ENCODE results near the gene LIN7C. TPM values are rescaled to one million over a fixed set of nuclear protein-coding genes. Genes with fewer than 3 reads are reported as not detected.

The LIN7C gene
- total and polyA plus RNA-seq, 2 of the 8 experiments (the other 6 are each of a cell fraction or from before 2014, with no cell fraction given): 10.5 to 42.7 TPM

DNA sequence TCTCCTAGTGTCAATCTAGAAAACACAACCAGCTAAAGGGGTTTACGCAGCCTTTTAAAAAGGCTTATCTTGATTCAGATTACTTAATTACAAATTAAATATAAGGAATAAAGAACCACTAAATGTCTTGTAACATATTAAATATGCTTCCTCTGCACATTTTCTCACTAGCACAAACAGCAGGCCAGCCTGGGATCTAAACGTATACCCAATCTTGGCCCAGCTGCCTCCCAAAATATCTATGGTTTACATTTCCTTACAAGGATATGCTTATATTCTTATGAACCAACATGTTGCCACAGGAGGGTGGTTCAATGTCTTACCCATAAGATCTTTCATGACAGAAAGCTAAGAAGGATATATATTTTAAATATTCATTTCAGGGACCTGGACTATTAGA, 41.7 kb downstream of the LIN7C start:
- Histone ChIP-seq H4K91ac (replicated peaks; ENCODE audit: insufficient read length, low read length) (no peak overlapping the region), H2AK5ac (ENCODE audit: low read depth, low read length) (no peak overlapping the region), H3K18ac (ENCODE audit: extremely low read depth, low read length) (no peak overlapping the region), H2BK12ac (ENCODE audit: low read depth, low read length) (no peak overlapping the region), H3K4ac (replicated peaks; ENCODE audit: insufficient read length, low read depth, low read length) (no peak overlapping the region), H2BK20ac (ENCODE audit: low read length) (no peak overlapping the region), H3K36me3 (ENCODE audit: control insufficient read depth in 2 of 4, insufficient read depth in 4 of 4, low read length in 3 of 4) (0 out of 8 replicates have a peak, but pooled peaks cover 0 to 3% (median 0%) of the 10 kb centered on the region in 4 experiments), H2BK120ac (replicated peaks; ENCODE audit: low read depth, low read length) (no peak overlapping the region), H2BK5ac (ENCODE audit: low read depth, low read length) (no peak overlapping the region), H3K56ac (replicated peaks; ENCODE audit: insufficient read length, low read depth, low read length) (no peak overlapping the region), H2BK15ac (ENCODE audit: low read length) (no peak overlapping the region), H4K8ac (ENCODE audit: extremely low read depth, insufficient read depth, low read length) (no peak overlapping the region), H3K4me3 (ENCODE audit: extremely low read depth in 1 of 4, insufficient read depth in 2 of 4, low read depth in 3 of 4, low read length in 4 of 4) (no peak overlapping the region), H3K27ac (ENCODE audit: low read depth, low read length) (no peak overlapping the region), H4K20me1 (replicated peaks in 1 of 2; ENCODE audit: control insufficient read depth in 1 of 2, insufficient read depth in 2 of 2, low read length in 2 of 2) (peaks cover 7 to 15% of the 10 kb centered on the region in 2 experiments), H2AFZ (ENCODE audit: low read length) (no peak overlapping the region), H3K23me2 (ENCODE audit: low read depth, low read length) (no peaks in the 10 kb centered on the region), H3K23ac (ENCODE audit: insufficient read length) (no peak overlapping the region), H3K9me3 (ENCODE audit: insufficient read depth in 2 of 2, low read depth in 1 of 2, low read length in 1 of 2) (no peaks in the 10 kb centered on the region), H3K14ac (ENCODE audit: insufficient read length) (no peak overlapping the region), H4K5ac (ENCODE audit: insufficient read length, low read depth, low read length) (no peak overlapping the region), H3K27me3 (replicated peaks in 1 of 4; ENCODE audit: control insufficient read depth in 3 of 4, extremely low read depth in 1 of 4, insufficient read depth in 3 of 4, low read length in 3 of 4) (no peaks in the 10 kb centered on the region), H3K79me2 (ENCODE audit: control insufficient read depth in 1 of 2, insufficient read depth in 2 of 2, low read length in 2 of 2) (peaks cover 71 to 100% of the 10 kb centered on the region in 2 experiments), H3K4me2 (ENCODE audit: insufficient read depth in 1 of 2, low read depth in 2 of 2, low read length in 2 of 2) (no peak overlapping the region), H3K4me1 (replicated peaks in 1 of 4; ENCODE audit: control insufficient read depth in 3 of 4, insufficient read depth in 4 of 4, low read length in 3 of 4) (peaks cover 0 to 32% (median 17%) of the 10 kb centered on the region in 4 experiments; a peak in 6 of 7 replicates), H3K9ac (replicated peaks in 1 of 4; ENCODE audit: extremely low read depth in 1 of 4, low read depth in 3 of 4, low read length in 3 of 4) (no peak overlapping the region), H3K79me1 (ENCODE audit: low read depth, low read length) (peaks cover 7% of the 10 kb centered on the region; the same call in 1 of the 2 replicates)
- DNase-seq (ENCODE audit: low read depth in 1 of 2, low spot score in 2 of 2) (no peak), FAIRE-seq (no peak)
- WGBS, 2 experiments (ENCODE audit: extremely low coverage in 1 of 2, insufficient coverage in 1 of 2, insufficient read length in 1 of 2, insufficient replicate concordance in 2 of 2, low coverage in 1 of 2, low lambda C conversion rate in 2 of 2, missing lambda C conversion rate in 1 of 2): 85% methylated on average over 2 of the region's 2 CpGs; no CpG with 5 or more reads in 1 of the 2 experiments
- POLR2A ChIA-PET (ENCODE audit: partially characterized antibody): interaction anchor here (1.1 to 1.9 kb wide), 5 partner anchors 8 to 20 kb away, joined by 4 to 10 read pairs (median 4); partner anchors contain the start of gene LGR4
- CTCF ChIA-PET (ENCODE audit: partially characterized antibody): interaction anchor here (0.7 to 1.8 kb wide), 5 partner anchors 15 to 342 kb away, joined by 3 to 5 read pairs (median 3); no protein-coding TSS in a partner anchor
- TF ChIP-seq SRF (IDR thresholded peaks at IDR 0.05; ENCODE audit: low read depth, low read length): no peak
- TF ChIP-seq RBBP5 (IDR thresholded peaks at IDR 0.05; ENCODE audit: borderline replicate concordance, low read depth, low read length): no peak
- TF ChIP-seq CBX8 (IDR thresholded peaks at IDR 0.05; ENCODE audit: borderline replicate concordance, low read depth, low read length): no peak
- TF ChIP-seq HDAC2 (IDR thresholded peaks at IDR 0.05; ENCODE audit: borderline replicate concordance in 1 of 2, low read depth in 2 of 2, low read length in 2 of 2): no peak
- no peak for TF ChIP-seq RNF2 (IDR thresholded peaks at IDR 0.05; ENCODE audit: borderline replicate concordance, low read depth, low read length, missing control alignments, poor library complexity, severe bottlenecking)
- no peak for TF ChIP-seq MAFK (IDR thresholded peaks at IDR 0.05; ENCODE audit: low read depth, low read length)
- TF ChIP-seq POLR2A (IDR thresholded peaks at IDR 0.05; ENCODE audit: control extremely low read depth in 1 of 2, low read depth in 2 of 2, low read length in 2 of 2): no peak
- no peak for TF ChIP-seq SAP30 (IDR thresholded peaks at IDR 0.05; ENCODE audit: insufficient read depth, insufficient replicate concordance, low read length)
- TF ChIP-seq SIRT6 (IDR thresholded peaks at IDR 0.05; ENCODE audit: low read length): no peak
- no peak for TF ChIP-seq RXRA (IDR thresholded peaks at IDR 0.05; ENCODE audit: insufficient read depth, low read depth, low read length)
- TF ChIP-seq POLR2AphosphoS5 (IDR thresholded peaks at IDR 0.05; ENCODE audit: low read depth, low read length): no peak
- TF ChIP-seq CTBP2 (IDR thresholded peaks at IDR 0.05; ENCODE audit: borderline replicate concordance, insufficient read depth, insufficient read length, low read length): no peak
- no peak for TF ChIP-seq SP4 (IDR thresholded peaks at IDR 0.05; ENCODE audit: low read length)
- no peak for TF ChIP-seq SIX5 (IDR thresholded peaks at IDR 0.05; ENCODE audit: low read depth, low read length)
